GM12878 (cell line): ENCODE results near the gene BCAR3. TPM values are rescaled to one million over a fixed set of nuclear protein-coding genes. Genes with fewer than 3 reads are reported as not detected.
A peak's percentile ranks its signal among the peaks of the same experiment; 100 is the strongest.

Source experiments
- BCLAF1 ChIP-seq: fragments of 450-650 bp; IDR thresholded peaks from 2 replicates; pipeline ENCODE4 v1.6.1; 2017; ENCODE audit warnings: antibody characterized with exemption, mild to moderate bottlenecking, moderate library complexity
- CBX3 ChIP-seq: fragments of 200-600 bp; sonication (generic); IDR thresholded peaks from 2 replicates; pipeline ENCODE4 v1.6.1; 2016; ENCODE audit warnings: low read depth, borderline replicate concordance
- CEBPB ChIP-seq, 2 experiments: fragments of 150-350 bp in 1 of 2; IDR thresholded peaks; 2 replicates each; pipeline ENCODE4 v1.6.1; 2012 to 2014; ENCODE audit warnings: low read depth in 2 of 2, low read length in 2 of 2, borderline replicate concordance in 1 of 2, inconsistent platforms in 1 of 2
- CHD4 ChIP-seq: fragments of 200-600 bp; sonication (generic); IDR thresholded peaks from 2 replicates; pipeline ENCODE4 v1.6.1; 2016; ENCODE audit warnings: mild to moderate bottlenecking
- E4F1 ChIP-seq: fragments of 450-650 bp; IDR thresholded peaks from 2 replicates; pipeline ENCODE4 v1.6.1; 2018; ENCODE audit warnings: borderline replicate concordance, mild to moderate bottlenecking; ENCODE audit not compliant: partially characterized antibody
- FOS ChIP-seq: IDR thresholded peaks from 3 replicates; pipeline ENCODE4 v1.6.1; 2011; ENCODE audit warnings: borderline replicate concordance; ENCODE audit not compliant: insufficient read length; ENCODE audit errors: extremely low read depth
- KDM1A ChIP-seq: fragments of 200-600 bp; sonication (generic); IDR thresholded peaks from 2 replicates; pipeline ENCODE4 v1.6.1; 2016; ENCODE audit warnings: borderline replicate concordance
- MLLT1 ChIP-seq: fragments of 450-650 bp; IDR thresholded peaks from 2 replicates; pipeline ENCODE4 v1.6.1; 2016; ENCODE audit warnings: mild to moderate bottlenecking
- PAX5 ChIP-seq: IDR thresholded peaks from 2 replicates; pipeline ENCODE4 v1.6.1; 2011; ENCODE audit warnings: low read depth, low read length, borderline replicate concordance
- POLR2A ChIP-seq: IDR thresholded peaks from 2 replicates; pipeline ENCODE4 v1.6.1; 2011; ENCODE audit warnings: low read depth, mild to moderate bottlenecking, low read length
- RAD21 ChIP-seq: IDR thresholded peaks from 2 replicates; pipeline ENCODE4 v1.6.1; 2011; ENCODE audit warnings: mild to moderate bottlenecking, low read depth, low read length, moderate library complexity; ENCODE audit not compliant: insufficient read depth
- SPI1 ChIP-seq: IDR thresholded peaks from 2 replicates; pipeline ENCODE4 v1.6.1; 2011; ENCODE audit warnings: low read depth, mild to moderate bottlenecking, low read length, moderate library complexity, borderline replicate concordance; ENCODE audit not compliant: insufficient read depth
- TAF1 ChIP-seq: IDR thresholded peaks from 2 replicates; pipeline ENCODE4 v1.6.1; 2011; ENCODE audit warnings: mild to moderate bottlenecking, low read depth, low read length, borderline replicate concordance
- USF1 ChIP-seq: IDR thresholded peaks from 2 replicates; pipeline ENCODE4 v1.6.1; 2011; ENCODE audit warnings: borderline replicate concordance, low read depth, mild to moderate bottlenecking, moderate library complexity, mixed read lengths, low read length; ENCODE audit not compliant: insufficient read depth; ENCODE audit errors: extremely low read length
- YY1 ChIP-seq: IDR thresholded peaks from 2 replicates; pipeline ENCODE4 v1.6.1; 2011; ENCODE audit warnings: low read depth, mild to moderate bottlenecking, low read length
- ZNF217 ChIP-seq: fragments of 450-650 bp; IDR thresholded peaks from 2 replicates; pipeline ENCODE4 v1.6.1; 2017; ENCODE audit warnings: antibody characterized with exemption, mild to moderate bottlenecking
- ZNF622 ChIP-seq: fragments of 450-650 bp; IDR thresholded peaks from 2 replicates; pipeline ENCODE4 v1.6.1; 2017; ENCODE audit warnings: mild to moderate bottlenecking, inconsistent platforms
- polyA plus RNA-seq, 11 experiments: library from polyadenylated mRNA; depleted of rRNA in 4 of 11; unstranded in 6 of 11; stranded (reverse) in 5 of 11; fragments of >200 nt; fragmentation: Nextera tagmentation in 4 of 11; fragmentation: Illumina TruSeq in 1 of 11; extraction: Ambion mirVana in 4 of 11; extraction: Trizol in 1 of 11; gene quantifications; 1 replicate in 1 of 11; 2 replicates in 10 of 11; pipeline versions ENCODE4 v1.2.1 to v1.2.3, GENCODE V29; 2011 to 2016; ENCODE audit warnings: inconsistent platforms in 2 of 11, missing spikeins in 2 of 11, low read depth in 1 of 11
- total RNA-seq, 4 experiments: library from RNA; depleted of rRNA in 3 of 4; stranded (reverse); fragments of >200 nt in 3 of 4; fragmentation: Illumina TruSeq in 1 of 4; extraction: Trizol in 1 of 4; gene quantifications; 2 replicates each; pipeline versions ENCODE4 v1.2.1 to v1.2.3, GENCODE V29; 2013 to 2021
- TF ChIP-seq, protein P1 (sequence below): fragments of 450-650 bp; IDR thresholded peaks from 2 replicates; pipeline ENCODE4 v1.6.1; 2017; ENCODE audit warnings: mild to moderate bottlenecking, moderate library complexity

The BCAR3 gene
- total and polyA plus RNA-seq, 10 of the 15 experiments (the other 5 are each of a cell fraction or from before 2014, with no cell fraction given), result 1.3 to 6.6 (median 1.8) TPM

- TF ChIP-seq, protein P1, sequence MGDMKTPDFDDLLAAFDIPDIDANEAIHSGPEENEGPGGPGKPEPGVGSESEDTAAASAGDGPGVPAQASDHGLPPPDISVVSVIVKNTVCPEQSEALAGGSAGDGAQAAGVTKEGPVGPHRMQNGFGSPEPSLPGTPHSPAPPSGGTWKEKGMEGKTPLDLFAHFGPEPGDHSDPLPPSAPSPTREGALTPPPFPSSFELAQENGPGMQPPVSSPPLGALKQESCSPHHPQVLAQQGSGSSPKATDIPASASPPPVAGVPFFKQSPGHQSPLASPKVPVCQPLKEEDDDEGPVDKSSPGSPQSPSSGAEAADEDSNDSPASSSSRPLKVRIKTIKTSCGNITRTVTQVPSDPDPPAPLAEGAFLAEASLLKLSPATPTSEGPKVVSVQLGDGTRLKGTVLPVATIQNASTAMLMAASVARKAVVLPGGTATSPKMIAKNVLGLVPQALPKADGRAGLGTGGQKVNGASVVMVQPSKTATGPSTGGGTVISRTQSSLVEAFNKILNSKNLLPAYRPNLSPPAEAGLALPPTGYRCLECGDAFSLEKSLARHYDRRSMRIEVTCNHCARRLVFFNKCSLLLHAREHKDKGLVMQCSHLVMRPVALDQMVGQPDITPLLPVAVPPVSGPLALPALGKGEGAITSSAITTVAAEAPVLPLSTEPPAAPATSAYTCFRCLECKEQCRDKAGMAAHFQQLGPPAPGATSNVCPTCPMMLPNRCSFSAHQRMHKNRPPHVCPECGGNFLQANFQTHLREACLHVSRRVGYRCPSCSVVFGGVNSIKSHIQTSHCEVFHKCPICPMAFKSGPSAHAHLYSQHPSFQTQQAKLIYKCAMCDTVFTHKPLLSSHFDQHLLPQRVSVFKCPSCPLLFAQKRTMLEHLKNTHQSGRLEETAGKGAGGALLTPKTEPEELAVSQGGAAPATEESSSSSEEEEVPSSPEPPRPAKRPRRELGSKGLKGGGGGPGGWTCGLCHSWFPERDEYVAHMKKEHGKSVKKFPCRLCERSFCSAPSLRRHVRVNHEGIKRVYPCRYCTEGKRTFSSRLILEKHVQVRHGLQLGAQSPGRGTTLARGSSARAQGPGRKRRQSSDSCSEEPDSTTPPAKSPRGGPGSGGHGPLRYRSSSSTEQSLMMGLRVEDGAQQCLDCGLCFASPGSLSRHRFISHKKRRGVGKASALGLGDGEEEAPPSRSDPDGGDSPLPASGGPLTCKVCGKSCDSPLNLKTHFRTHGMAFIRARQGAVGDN, result no peak
- TF ChIP-seq ZNF622 (no peak), E4F1 (no peak), USF1 (no peak), POLR2A (no peak), BCLAF1 (no peak), CBX3 (no peak), KDM1A (no peak), PAX5 (peak; percentile 73; the same call in 1 of the 2 replicates), TAF1 (no peak), SPI1 (no peak), RAD21 (no peak), MLLT1 (no peak), YY1 (0 out of 2 replicates have a peak, but pooled peaks have one; percentile 13), CHD4 (no peak), CEBPB (IDR thresholded peaks at IDR 0.05; ENCODE audit: borderline replicate concordance in 1 of 2, low read depth in 2 of 2, low read length in 2 of 2) (peak in 1 of 2 experiments; percentile 74; a peak in 1 of 4 replicates), ZNF217 (peak; percentile 98; the same call in 1 of the 2 replicates), FOS (no peak)
These were observed 66.0 kb downstream of the BCAR3 start (continued) for GRCh38 chr1:93615582-93616150.
